Osteocyte (in vitro differentiated cells): ENCODE results near the gene IL4I1. TPM values are rescaled to one million over a fixed set of nuclear protein-coding genes. Genes with fewer than 3 reads are reported as not detected.

Experiments used
- DNase-seq: peaks from one replicate; pipeline ENCODE4 v3.0.0; 2021; ENCODE audit warnings: mixed read lengths; ENCODE audit not compliant: unreplicated experiment; ENCODE audit errors: extremely low spot score
- H3K27ac Mint-ChIP-seq: one replicate; pipeline ENCODE4 v1.8.0; 2021; ENCODE audit warnings: mild to moderate bottlenecking, mixed read lengths; ENCODE audit not compliant: unreplicated experiment
- H3K27me3 Mint-ChIP-seq: one replicate; pipeline ENCODE4 v1.8.0; 2021; ENCODE audit warnings: mixed read lengths; ENCODE audit not compliant: unreplicated experiment
- H3K36me3 Mint-ChIP-seq: one replicate; pipeline ENCODE4 v1.8.0; 2021; ENCODE audit warnings: mixed read lengths; ENCODE audit not compliant: unreplicated experiment
- H3K4me1 Mint-ChIP-seq: one replicate; pipeline ENCODE4 v1.8.0; 2021; ENCODE audit warnings: mixed read lengths; ENCODE audit not compliant: unreplicated experiment
- H3K4me3 Mint-ChIP-seq: one replicate; pipeline ENCODE4 v1.8.0; 2021; ENCODE audit warnings: mild to moderate bottlenecking, moderate library complexity, mixed read lengths; ENCODE audit not compliant: unreplicated experiment
- H3K9me3 Mint-ChIP-seq: one replicate; pipeline ENCODE4 v1.8.0; 2021; ENCODE audit warnings: mixed read lengths; ENCODE audit not compliant: unreplicated experiment
- total RNA-seq: library from RNA; stranded (reverse); gene quantifications from 2 replicates; pipeline ENCODE4 v1.2.1, GENCODE V29; 2021
- TF ChIP-seq, protein P1 (sequence below): fragments of 200-600 bp; sonication (generic); IDR thresholded peaks from 2 replicates; pipeline ENCODE4 v1.5.0; 2021; ENCODE audit warnings: antibody characterized with exemption, mild to moderate bottlenecking, moderate library complexity

IL4I1 gene
- total RNA-seq, 1 donor from 2014 or later: not detected

DNA sequence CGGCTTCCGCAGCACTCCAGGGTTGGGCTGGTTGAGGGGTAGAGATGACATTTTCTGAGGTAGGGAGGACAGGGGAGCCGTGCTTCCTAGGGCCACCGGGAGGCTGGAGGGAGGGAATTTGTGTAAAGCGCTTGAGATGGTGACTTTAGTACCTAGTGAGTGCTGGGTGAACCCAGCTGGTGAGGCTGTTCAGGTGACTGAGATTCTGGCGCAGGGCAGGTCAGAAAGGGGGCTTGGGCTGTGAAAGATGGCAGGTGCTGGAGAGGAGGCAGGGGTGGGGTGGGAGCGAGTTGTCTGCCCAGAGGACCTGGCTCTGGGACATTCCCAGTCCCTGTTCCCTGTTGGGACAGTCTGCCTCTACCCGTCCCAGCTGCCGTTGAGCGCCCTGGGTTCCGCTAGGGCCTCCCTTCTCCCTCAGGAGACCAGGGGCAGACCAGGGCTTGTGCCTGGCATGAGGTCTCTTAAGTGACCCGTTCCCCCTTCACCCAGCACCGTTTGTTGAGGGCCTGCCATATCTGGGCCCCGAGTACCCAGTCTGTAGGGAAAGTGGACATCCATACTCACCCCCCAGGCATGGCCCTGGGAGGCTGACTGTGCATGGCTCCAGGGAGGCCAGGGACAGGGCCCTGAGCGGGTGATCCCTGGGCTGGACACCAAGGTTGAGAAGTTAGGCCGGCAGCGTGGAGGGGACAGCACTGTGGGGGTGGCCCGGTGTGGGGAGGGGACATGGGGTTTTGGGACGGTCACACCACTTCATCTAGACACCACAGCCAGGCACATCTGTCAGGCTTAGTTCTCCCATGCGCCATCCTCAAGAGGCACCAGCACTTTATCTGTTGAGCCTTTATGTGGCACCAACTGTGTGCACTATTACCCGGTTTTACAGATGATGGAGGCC, 40.8 kb downstream of the IL4I1 start:
- H3K4me1 Mint-ChIP-seq: peaks cover 25% of the 10 kb centered on the region
- TF ChIP-seq, protein P1, sequence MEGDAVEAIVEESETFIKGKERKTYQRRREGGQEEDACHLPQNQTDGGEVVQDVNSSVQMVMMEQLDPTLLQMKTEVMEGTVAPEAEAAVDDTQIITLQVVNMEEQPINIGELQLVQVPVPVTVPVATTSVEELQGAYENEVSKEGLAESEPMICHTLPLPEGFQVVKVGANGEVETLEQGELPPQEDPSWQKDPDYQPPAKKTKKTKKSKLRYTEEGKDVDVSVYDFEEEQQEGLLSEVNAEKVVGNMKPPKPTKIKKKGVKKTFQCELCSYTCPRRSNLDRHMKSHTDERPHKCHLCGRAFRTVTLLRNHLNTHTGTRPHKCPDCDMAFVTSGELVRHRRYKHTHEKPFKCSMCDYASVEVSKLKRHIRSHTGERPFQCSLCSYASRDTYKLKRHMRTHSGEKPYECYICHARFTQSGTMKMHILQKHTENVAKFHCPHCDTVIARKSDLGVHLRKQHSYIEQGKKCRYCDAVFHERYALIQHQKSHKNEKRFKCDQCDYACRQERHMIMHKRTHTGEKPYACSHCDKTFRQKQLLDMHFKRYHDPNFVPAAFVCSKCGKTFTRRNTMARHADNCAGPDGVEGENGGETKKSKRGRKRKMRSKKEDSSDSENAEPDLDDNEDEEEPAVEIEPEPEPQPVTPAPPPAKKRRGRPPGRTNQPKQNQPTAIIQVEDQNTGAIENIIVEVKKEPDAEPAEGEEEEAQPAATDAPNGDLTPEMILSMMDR: no peak
- no peak overlapping the region for H3K4me3 Mint-ChIP-seq
- no peak for DNase-seq
- no peaks in the 10 kb centered on the region for H3K9me3 Mint-ChIP-seq
- H3K36me3 Mint-ChIP-seq: peaks cover 19% of the 10 kb centered on the region
- H3K27ac Mint-ChIP-seq: no peak overlapping the region
- no peaks in the 10 kb centered on the region for H3K27me3 Mint-ChIP-seq

DNA sequence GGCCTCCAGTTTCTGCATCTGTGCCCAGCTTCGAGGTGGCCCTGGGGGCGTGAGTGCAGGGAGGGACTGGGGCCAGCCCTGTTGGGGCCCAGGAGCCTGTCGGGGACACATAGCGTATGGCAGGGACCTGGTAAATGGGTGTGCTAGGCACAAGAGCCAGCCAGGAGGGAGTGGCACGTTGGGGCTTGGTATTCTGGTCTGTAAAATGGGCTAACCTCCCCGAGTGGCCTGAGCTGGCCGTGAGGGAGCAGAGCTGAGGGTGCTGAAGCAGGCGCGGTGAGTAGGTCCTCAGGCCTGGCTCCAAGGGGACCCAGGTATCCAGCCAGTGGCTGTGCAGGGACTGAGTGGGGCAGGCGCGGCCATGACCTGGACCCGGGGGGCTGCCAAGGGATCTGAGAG, 41.4 kb downstream of the IL4I1 start:
- Mint-ChIP-seq H3K27ac (no peak overlapping the region), H3K4me3 (no peak overlapping the region), H3K27me3 (no peaks in the 10 kb centered on the region), H3K4me1 (peaks cover 26% of the 10 kb centered on the region), H3K36me3 (peaks cover 14% of the 10 kb centered on the region), H3K9me3 (no peaks in the 10 kb centered on the region)
- TF ChIP-seq, protein P1: no peak
- no peak for DNase-seq

DNA sequence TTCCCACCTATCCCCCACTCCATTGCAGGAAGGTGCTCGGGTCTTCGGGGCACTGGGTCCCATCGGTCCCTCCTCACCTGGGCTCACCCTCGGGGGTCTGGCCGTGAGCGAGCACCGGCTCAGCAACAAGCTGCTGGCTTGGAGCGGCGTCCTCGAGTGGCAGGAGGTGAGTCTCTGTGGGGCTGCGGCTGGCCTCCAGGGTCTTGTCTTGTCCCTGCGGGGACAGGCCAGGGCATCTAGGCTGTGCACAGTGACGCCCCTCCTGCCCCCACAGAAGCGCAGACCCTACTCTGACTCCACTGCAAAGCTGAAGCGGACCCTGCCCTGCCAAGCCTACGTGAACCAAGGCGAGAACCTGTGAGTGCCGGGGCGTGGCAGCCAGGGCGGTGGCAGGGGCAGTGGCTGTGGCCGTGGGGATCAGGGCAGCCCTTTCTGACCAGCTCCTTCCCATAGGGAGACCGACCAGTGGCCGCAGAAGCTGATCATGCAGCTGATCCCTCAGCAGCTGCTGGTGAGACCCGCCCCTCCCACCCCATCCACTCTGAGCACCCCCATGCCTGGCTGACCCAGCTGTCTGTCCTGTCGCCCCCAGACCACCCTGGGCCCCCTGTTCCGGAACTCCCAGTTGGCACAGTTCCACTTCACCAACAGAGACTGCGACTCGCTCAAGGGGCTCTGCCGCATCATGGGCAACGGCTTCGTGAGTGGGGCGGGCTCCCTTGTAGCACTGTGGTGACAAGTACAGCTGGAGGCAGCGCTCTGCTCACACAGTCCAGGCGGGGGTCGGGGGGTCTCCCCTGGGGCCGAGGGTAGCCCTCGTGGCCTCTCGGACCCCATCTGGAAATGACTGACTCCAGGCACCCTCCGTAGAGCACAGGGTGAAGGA, 42.1 kb downstream of the IL4I1 start:
- Mint-ChIP-seq H3K4me1 (peaks cover 32% of the 10 kb centered on the region), H3K4me3 (no peak overlapping the region), H3K27me3 (no peaks in the 10 kb centered on the region), H3K36me3 (peaks cover 19% of the 10 kb centered on the region), H3K27ac (no peak overlapping the region), H3K9me3 (no peaks in the 10 kb centered on the region)
- TF ChIP-seq, protein P1: no peak
- DNase-seq: no peak

DNA sequence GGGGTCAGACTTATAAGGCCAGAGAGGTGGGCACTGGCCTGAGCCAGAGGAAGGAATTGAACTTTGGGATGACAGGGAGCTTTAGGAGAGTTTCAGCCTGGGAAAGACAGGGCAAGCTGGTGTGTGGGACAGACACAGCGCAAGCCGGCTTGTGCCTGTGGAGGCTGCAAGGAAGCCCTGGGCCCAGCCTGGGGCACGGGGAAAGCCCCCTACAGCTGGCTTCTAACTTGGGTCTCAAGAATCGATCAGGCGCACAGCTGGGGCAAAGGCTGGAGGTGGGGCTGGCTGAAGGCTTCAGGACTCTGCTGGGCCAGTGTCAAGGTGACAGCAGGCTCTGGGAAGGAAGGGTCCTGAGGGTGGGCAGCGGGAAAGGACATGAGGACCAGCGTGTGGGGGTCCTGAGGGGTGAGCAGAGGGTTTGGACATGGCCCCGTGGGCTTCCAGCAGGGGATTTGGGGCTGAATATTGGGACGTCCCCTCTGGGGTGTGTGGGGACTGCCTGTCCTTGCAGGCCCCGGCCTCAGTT, 42.8 kb downstream of the IL4I1 start:
- peaks cover 34% of the 10 kb centered on the region for H3K4me1 Mint-ChIP-seq
- H3K36me3 Mint-ChIP-seq: peaks cover 22% of the 10 kb centered on the region
- H3K4me3 Mint-ChIP-seq: peak overlapping the region; percentile 57
- DNase-seq: no peak
- H3K27ac Mint-ChIP-seq: peak overlapping the region; percentile 53
- H3K27me3 Mint-ChIP-seq: no peaks in the 10 kb centered on the region
- H3K9me3 Mint-ChIP-seq: peaks cover 4% of the 10 kb centered on the region
- TF ChIP-seq, protein P1: no peak
